Panc1 (cell line): ENCODE results near the gene SKI. TPM values are rescaled to one million over a fixed set of nuclear protein-coding genes. Genes with fewer than 3 reads are reported as not detected.

Experiments
- ATAC-seq: fragments of 200-7000 bp; cut with Tn5 transposase; 2 replicates; pipeline ENCODE4 v1.9.1; 2020; ENCODE audit warnings: mild to moderate bottlenecking, moderate library complexity
- BruUV-seq: library from RNA; stranded (reverse); fragments of 400-500 nt; replicated peaks from 2 replicates; lab custom pipeline; 2021; lab: Mats Ljungman, UMichigan
- CTCF ChIA-PET: fragments of 300-600 bp; sonication (Branson Sonifier 250); formaldehyde crosslinking; loops from one replicate; lab custom pipeline; 2022; ENCODE audit warnings: antibody characterized with exemption; lab: Charles Lee
- POLR2A ChIA-PET: fragments of 300-600 bp; sonication (Branson Sonifier 250); formaldehyde crosslinking; loops from one replicate; lab custom pipeline; 2022; ENCODE audit warnings: antibody characterized with exemption; lab: Charles Lee
- DNase-seq: peaks from one replicate; pipeline ENCODE4 v3.0.0-alpha.2; 2010; ENCODE audit warnings: low read depth, low spot score
- H3K27ac ChIP-seq: 2 replicates; pipeline ENCODE4 v1.5.1; 2011; ENCODE audit warnings: mild to moderate bottlenecking, low read length, inconsistent platforms
- H3K27me3 ChIP-seq: fragments of 200-500 bp; sonication (Bioruptor generic); 2 replicates; pipeline ENCODE4 v1.6.0; 2014; ENCODE audit warnings: low read length, inconsistent platforms; ENCODE audit not compliant: control insufficient read depth, insufficient read depth
- H3K36me3 ChIP-seq: fragments of 200-500 bp; sonication (Bioruptor generic); 2 replicates; pipeline ENCODE4 v1.5.1; 2014; ENCODE audit warnings: inconsistent platforms, mild to moderate bottlenecking, low read length, moderate library complexity; ENCODE audit not compliant: control insufficient read depth, insufficient read depth
- H3K4me1 ChIP-seq: 2 replicates; pipeline ENCODE4 v1.5.1; 2011; ENCODE audit warnings: inconsistent platforms, mild to moderate bottlenecking, low read length, moderate library complexity; ENCODE audit not compliant: control insufficient read depth, insufficient read depth
- H3K4me3 ChIP-seq, 2 experiments: 2 replicates each; pipeline ENCODE4 v1.5.1; 2011 to 2012; ENCODE audit warnings: low read depth in 2 of 2, low read length in 2 of 2, mild to moderate bottlenecking in 2 of 2, inconsistent platforms in 1 of 2, moderate library complexity in 1 of 2
- H3K9me3 ChIP-seq: fragments of 200-500 bp; sonication (Bioruptor generic); 2 replicates; pipeline ENCODE4 v1.5.1; 2014; ENCODE audit warnings: low read depth, mild to moderate bottlenecking, inconsistent platforms, low read length, moderate library complexity; ENCODE audit not compliant: control insufficient read depth, insufficient read depth
- POLR2AphosphoS5 ChIP-seq: IDR thresholded peaks from 2 replicates; pipeline ENCODE4 v1.6.1; 2012; ENCODE audit warnings: mild to moderate bottlenecking, low read depth, low read length, moderate library complexity
- SIN3A ChIP-seq: IDR thresholded peaks from 2 replicates; pipeline ENCODE4 v1.6.1; 2012; ENCODE audit warnings: low read depth, mild to moderate bottlenecking, low read length, moderate library complexity, borderline replicate concordance; ENCODE audit not compliant: insufficient read depth
- TCF7L2 ChIP-seq: IDR thresholded peaks from 2 replicates; pipeline ENCODE4 v1.6.1; 2011; ENCODE audit warnings: mild to moderate bottlenecking, low read depth, low read length, inconsistent platforms
- in situ Hi-C: cut with HindIII; loops from 2 replicates; pipeline ENCODE4 v1.10.0; 2016; ENCODE audit warnings: low sequenced_read_pairs, low pct_unique_long_range_greater_than_20kb
- intact Hi-C: fragments of 100-400 bp; cut with micrococcal nuclease; formaldehyde crosslinking; loops from one replicate; pipeline ENCODE4 v1.10.0; 2022; ENCODE audit not compliant: unreplicated experiment
- total RNA-seq: library from RNA; stranded (reverse); gene quantifications from one replicate; pipeline ENCODE4 v1.2.1, GENCODE V29; 2021; ENCODE audit not compliant: unreplicated experiment
- TF ChIP-seq, protein P1 (sequence below): fragments of 450-650 bp; IDR thresholded peaks from 2 replicates; pipeline ENCODE4 v1.5.1; 2017; ENCODE audit warnings: mild to moderate bottlenecking
- TF ChIP-seq, protein P2 (sequence below), 2 experiments: IDR thresholded peaks; 2 replicates each; pipeline ENCODE4 v1.6.1; 2011 to 2012; ENCODE audit warnings: low read depth in 2 of 2, control low read depth in 1 of 2, low read length in 1 of 2, mild to moderate bottlenecking in 1 of 2, moderate library complexity in 1 of 2; ENCODE audit not compliant: insufficient read depth in 1 of 2

Gene SKI
- total RNA-seq, 1 experiment from 2014 or later = 63.2 TPM

DNA sequence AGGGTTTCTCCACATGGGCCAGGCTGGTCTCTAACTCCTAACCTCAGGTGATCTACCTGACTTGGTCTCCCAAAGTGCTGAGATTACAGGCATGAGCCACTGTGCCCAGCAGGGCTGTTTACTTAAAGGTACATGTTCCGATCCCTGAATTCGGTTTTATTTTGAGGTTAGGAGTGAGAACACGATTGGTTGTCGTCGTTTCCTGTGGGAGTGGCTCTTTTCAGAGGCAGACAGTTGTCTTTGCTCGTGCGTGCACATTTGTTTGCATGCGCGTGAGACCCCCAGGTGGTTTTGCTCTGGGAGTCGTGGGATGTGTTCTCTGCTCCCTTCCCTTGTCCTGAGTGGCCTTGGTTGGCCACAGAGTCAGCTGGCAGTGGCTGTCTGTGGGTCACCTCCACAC is 60.2 kb downstream of the SKI start:
- H3K4me1 ChIP-seq = peaks cover 26% of the 10 kb centered on the region
- ATAC-seq (no peak), DNase-seq (no peak)
- CTCF ChIA-PET = no interaction called here
- BruUV-seq = no TSS peak
- in situ Hi-C loops (no loop called here), intact Hi-C loops (no loop called here)
- POLR2A ChIA-PET = no interaction called here
- no peaks in the 10 kb centered on the region for H3K9me3 ChIP-seq
- H3K4me3 ChIP-seq = no peak overlapping the region
- H3K36me3 ChIP-seq = no peaks in the 10 kb centered on the region
- H3K27me3 ChIP-seq = no peaks in the 10 kb centered on the region
- H3K27ac ChIP-seq = no peak overlapping the region
- TF ChIP-seq, protein P1, sequence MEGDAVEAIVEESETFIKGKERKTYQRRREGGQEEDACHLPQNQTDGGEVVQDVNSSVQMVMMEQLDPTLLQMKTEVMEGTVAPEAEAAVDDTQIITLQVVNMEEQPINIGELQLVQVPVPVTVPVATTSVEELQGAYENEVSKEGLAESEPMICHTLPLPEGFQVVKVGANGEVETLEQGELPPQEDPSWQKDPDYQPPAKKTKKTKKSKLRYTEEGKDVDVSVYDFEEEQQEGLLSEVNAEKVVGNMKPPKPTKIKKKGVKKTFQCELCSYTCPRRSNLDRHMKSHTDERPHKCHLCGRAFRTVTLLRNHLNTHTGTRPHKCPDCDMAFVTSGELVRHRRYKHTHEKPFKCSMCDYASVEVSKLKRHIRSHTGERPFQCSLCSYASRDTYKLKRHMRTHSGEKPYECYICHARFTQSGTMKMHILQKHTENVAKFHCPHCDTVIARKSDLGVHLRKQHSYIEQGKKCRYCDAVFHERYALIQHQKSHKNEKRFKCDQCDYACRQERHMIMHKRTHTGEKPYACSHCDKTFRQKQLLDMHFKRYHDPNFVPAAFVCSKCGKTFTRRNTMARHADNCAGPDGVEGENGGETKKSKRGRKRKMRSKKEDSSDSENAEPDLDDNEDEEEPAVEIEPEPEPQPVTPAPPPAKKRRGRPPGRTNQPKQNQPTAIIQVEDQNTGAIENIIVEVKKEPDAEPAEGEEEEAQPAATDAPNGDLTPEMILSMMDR = no peak
- TF ChIP-seq POLR2AphosphoS5 = no peak
- no peak for TF ChIP-seq SIN3A
- no peak for TF ChIP-seq TCF7L2
- TF ChIP-seq, protein P2, sequence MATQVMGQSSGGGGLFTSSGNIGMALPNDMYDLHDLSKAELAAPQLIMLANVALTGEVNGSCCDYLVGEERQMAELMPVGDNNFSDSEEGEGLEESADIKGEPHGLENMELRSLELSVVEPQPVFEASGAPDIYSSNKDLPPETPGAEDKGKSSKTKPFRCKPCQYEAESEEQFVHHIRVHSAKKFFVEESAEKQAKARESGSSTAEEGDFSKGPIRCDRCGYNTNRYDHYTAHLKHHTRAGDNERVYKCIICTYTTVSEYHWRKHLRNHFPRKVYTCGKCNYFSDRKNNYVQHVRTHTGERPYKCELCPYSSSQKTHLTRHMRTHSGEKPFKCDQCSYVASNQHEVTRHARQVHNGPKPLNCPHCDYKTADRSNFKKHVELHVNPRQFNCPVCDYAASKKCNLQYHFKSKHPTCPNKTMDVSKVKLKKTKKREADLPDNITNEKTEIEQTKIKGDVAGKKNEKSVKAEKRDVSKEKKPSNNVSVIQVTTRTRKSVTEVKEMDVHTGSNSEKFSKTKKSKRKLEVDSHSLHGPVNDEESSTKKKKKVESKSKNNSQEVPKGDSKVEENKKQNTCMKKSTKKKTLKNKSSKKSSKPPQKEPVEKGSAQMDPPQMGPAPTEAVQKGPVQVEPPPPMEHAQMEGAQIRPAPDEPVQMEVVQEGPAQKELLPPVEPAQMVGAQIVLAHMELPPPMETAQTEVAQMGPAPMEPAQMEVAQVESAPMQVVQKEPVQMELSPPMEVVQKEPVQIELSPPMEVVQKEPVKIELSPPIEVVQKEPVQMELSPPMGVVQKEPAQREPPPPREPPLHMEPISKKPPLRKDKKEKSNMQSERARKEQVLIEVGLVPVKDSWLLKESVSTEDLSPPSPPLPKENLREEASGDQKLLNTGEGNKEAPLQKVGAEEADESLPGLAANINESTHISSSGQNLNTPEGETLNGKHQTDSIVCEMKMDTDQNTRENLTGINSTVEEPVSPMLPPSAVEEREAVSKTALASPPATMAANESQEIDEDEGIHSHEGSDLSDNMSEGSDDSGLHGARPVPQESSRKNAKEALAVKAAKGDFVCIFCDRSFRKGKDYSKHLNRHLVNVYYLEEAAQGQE (IDR thresholded peaks at IDR 0.05; ENCODE audit: insufficient read depth in 1 of 2, low read depth in 2 of 2, low read length in 1 of 2) = no peak

DNA sequence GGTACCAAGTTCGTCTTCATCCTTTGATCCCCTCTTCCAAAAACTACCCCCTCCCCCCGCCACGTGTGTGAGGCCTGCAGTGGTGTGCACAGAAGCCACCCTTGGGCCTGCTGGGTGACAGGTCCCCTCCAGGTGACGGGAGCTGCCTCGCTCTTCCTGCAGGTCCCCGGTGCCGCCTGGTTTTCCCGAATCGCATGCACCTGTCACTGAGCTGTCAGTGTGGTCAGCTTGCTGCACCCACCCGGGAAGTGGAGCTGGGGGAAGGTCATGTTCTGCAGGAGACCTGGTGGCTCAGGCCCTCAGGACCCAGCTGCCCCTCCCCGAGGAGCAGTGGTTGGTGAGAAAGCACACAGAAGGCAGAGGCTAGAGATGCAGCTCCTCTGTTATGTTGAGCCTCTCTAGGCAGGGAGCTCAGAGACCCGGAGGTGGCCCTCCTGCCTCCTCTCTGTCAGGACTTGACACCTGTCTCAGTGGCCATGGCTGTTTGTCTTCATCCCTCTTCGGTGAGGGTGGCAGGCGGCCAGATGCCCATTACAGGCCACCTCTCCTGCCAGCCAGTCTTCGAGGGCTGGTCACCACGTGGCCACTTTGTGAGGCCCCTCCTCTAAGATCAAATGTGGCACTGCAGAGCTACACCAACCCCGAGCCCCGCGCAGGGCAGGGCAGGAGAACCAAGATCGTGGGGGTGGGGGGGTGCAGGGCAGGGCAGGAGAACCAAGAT is 60.9 kb downstream of the SKI start:
- Histone ChIP-seq H3K9me3 (no peaks in the 10 kb centered on the region), H3K27ac (no peak overlapping the region), H3K4me3 (no peak overlapping the region), H3K27me3 (no peaks in the 10 kb centered on the region), H3K36me3 (no peaks in the 10 kb centered on the region), H3K4me1 (peaks cover 22% of the 10 kb centered on the region)
- ChIA-PET POLR2A (no interaction called here), CTCF (no interaction called here)
- intact Hi-C loops = no loop called here
- no peak for DNase-seq
- in situ Hi-C loops = no loop called here
- ATAC-seq = no peak; the same call in 1 of the 2 replicates
- BruUV-seq = no TSS peak
- no peak for TF ChIP-seq SIN3A
- TF ChIP-seq TCF7L2 = no peak
- TF ChIP-seq, protein P2 (IDR thresholded peaks at IDR 0.05; ENCODE audit: insufficient read depth in 1 of 2, low read depth in 2 of 2, low read length in 1 of 2) = no peak
